Activated CD4-positive, alpha-beta T cell treated with anti-CD3 and anti-CD28 coated beads for 4 hours (primary cell): ENCODE data around the gene PRPF31.
"Not testable (repeated sequence)": the region's sequence is repeated elsewhere in the genome, so short reads cannot be mapped to it uniquely, and the experiment has no call there.

ENCODE experiments used
- DNase-seq, 2 donors: peaks; one replicate each; pipeline ENCODE4 v3.0.0-alpha.2; 2020

Gene PRPF31

GRCh38 chr19:54164369-54165068 lies 49.0 kb downstream of the PRPF31 start:
- peak; percentile 17 to 48 for DNase-seq

DNA sequence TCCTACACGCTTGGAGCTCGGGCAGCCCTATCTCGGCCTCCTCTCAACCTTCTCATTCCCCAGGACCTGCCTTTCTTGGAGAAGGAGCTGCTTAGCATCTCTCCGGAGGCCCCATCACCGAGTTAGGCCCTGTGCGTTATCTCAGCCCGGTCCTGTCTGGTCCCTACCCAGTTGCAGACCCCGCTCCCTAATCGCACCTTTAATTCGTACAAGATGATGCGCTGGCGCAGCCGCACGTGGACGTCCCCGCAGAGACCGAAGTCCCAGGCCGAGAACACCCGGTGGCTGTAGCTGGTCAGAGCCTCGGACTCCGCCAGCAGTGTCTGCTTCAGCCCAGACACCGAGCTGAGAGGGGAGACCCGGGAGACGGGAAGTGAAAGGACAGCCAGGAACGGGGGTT lies 49.7 kb downstream of the PRPF31 start:
- no peak for DNase-seq

DNA sequence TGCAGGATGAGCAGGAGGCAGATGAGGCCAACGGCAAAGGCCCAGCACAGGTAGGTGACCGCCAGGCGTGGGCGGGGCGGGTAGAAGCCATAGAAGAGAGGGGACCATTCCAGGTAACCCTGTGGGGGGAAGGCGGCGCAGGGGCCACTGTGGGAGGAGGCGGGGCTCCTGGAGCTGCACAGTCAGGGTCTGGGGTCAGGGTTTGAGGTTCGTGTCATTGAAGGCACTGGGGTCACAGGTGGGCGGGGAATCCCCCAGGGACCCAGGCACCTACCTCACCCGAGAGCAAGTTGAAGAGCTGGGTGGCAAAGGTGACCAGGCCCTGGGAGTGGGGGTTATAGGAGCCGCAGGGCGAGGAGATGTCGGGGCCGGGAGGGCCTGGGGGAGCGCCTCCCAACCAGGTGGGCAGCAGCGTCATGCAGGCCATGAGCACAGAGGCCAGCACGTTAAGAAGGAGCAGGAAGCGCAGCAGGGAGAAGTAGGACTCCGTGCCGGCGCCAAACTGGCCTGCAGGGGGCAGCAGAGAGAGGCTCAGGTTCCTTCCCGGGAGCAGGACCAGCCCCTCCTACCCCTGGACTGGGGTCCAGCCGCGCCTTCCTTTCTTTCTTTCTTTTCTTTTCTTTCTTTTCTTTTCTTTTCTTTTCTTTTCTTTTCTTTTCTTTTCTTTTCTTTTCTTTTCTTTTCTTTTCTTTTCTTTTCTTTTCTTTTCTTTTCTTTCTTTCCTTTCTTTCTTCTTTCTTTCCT lies 52.8 kb downstream of the PRPF31 start:
- DNase-seq, result peak; percentile 85 to 92

- DNase-seq, result no peak
These were observed 53.7 kb downstream of the PRPF31 start for GRCh38 chr19:54169149-54169740.

GRCh38 chr19:54171736-54172431 lies 56.3 kb downstream of the PRPF31 start:
- not testable (repeated sequence) for DNase-seq

GRCh38 chr19:54172471-54173358 lies 57.2 kb downstream of the PRPF31 start, which contains the start of gene TMC4:
TMC4 (minus strand) TSS chr19:54173160; CDS start chr19:54173117, 43 bp downstream.
- DNase-seq, result no peak

- no peak for DNase-seq
These were observed 57.8 kb downstream of the PRPF31 start for GRCh38 chr19:54173359-54173699.

- no peak for DNase-seq
These were observed 58.6 kb downstream of the PRPF31 start for GRCh38 chr19:54173951-54174834.

DNA sequence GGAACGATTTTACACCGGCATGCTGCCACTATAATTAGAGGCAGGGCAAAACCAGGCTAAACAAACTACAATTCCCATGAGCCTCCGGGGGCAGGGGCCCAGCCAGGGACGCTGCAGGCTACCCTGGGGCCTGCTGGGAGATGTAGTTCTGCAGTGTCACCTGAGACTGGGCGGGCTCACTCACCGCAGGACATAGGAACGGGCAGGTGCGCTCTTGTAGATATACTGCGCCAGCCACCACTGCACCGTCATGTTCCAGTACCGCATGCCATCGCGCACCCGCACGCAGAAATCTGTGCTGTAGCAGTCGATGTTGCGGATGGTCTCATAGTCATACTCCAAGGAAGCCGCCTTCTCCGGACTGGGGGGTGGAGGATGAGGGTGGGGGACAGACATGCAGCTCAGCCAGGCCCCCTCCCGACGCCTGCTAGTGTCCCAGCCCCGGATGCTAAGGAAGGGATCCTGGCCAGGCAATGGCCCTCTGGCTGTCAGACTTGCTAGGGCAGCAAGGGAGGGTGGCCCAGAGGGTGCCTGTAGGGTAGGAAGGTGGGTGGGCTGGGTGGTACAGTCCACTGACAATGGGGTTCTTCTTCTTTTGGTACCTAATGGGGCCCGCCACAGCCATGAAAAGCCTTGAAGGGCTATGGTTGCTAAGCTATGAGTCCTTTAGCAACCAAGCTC lies 63.2 kb downstream of the PRPF31 start:
- no peak for DNase-seq

DNA sequence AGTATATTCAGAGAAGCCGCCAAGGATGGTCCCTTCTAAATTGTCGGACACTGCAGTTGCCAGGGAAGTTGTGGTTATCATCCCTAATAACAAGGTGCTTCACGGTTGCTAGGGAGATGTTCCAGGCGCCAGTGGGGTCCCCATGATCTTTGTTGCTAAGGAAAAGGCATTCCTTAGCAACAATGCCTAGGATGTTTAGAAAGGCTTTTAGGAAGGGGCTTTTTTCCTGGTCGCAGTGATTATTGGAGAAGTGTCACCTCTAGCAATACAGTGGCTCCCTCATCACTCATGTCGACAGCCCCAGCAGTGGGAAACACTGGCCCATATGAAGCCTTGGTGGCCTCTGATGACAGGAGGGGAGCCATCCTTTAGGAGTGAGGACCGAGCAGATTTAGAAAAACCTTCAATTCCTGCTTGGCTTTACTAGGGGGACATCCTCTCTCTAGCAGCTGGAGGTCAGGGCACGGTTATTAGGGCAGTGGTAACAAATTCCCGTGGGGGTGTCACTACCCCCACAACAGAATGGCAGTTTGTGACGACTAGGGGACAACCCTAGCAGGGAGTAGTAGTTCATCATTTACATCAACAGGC lies 63.8 kb downstream of the PRPF31 start:
- no peak for DNase-seq

DNA sequence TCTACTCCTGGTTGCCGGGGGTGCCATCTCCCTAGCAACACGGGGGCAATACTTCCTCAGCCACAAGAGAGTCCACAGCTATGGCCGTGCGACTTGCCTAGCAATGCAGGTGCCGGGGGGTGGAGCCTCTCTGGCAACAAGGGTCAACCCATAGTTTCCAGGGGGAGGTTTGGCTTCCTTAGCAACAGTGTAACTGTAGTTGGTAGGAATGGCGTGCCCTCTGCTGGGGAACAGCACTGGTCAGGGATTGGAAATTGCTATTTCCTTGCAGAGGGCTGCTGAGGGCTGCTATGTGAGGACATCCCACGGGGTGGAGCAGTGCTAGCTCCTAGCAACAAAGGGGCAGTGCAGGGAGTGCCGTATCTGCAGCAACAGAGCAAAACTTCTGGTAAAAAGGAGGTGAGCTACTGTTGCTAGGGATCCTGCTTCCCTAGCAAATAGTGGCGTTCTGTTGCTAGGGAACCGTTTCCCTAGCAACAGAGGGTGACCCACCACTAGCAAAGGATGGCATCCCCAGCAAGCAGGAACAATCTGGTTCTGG lies 64.4 kb downstream of the PRPF31 start:
- no peak for DNase-seq

GRCh38 chr19:54180691-54181091 lies 65.1 kb downstream of the PRPF31 start:
- no peak for DNase-seq
